HL-60/S4 treated with retinoic acid at 250 ng/mL for 4 days and 3 days (cell line): ENCODE data around the gene ATXN1.

Experiments used
- in situ Hi-C: fragments of 300-500 bp; cut with MboI; formaldehyde crosslinking; loops from 2 replicates; pipeline ENCODE4 v1.7.0; 2022; ENCODE audit warnings: low sequenced_read_pairs

Gene ATXN1

GRCh38 chr6:16434885-16435284, 326.4 kb downstream of the ATXN1 start:
- in situ Hi-C loops = no loop called here

GRCh38 chr6:16433338-16433890, 327.8 kb downstream of the ATXN1 start:
- in situ Hi-C loops = no loop called here

- in situ Hi-C loops = no loop called here
Observed at GRCh38 chr6:16432075-16433032, 328.9 kb downstream of the ATXN1 start.

GRCh38 chr6:16431106-16431505, 330.2 kb downstream of the ATXN1 start:
- in situ Hi-C loops = no loop called here

DNA sequence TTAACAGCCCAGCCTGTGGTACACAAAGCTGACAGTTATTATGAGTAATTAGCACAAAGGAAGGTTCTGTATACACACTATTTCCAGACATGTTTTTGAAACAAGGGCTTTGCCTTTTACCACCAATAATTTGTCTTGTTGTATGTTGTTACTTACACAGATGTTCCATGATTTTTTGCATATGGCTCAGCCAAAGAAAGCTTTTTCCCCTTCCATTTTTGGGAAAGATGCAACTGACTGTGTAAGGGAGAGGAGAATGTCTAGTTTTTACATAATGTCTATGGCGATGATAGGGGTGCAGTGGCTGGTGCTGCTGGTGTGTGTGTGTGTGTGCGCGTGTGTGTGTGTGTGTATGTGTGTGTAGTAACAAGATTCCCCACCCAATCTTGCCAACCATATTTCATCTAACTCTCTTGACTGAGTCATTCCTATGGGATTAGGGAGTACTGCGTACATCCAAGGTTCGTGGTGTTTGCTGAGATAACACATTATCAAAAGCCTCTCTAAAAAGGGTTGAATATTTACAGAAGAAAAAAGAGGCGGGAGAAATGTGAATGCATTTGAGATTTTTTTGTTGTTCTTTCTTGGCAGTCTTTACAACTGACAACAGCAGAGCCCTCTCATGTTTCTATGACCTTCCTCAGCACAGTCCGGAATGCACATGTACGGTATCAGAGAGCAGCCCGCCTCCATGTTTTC, 330.7 kb downstream of the ATXN1 start:
- in situ Hi-C loops = no loop called here

DNA sequence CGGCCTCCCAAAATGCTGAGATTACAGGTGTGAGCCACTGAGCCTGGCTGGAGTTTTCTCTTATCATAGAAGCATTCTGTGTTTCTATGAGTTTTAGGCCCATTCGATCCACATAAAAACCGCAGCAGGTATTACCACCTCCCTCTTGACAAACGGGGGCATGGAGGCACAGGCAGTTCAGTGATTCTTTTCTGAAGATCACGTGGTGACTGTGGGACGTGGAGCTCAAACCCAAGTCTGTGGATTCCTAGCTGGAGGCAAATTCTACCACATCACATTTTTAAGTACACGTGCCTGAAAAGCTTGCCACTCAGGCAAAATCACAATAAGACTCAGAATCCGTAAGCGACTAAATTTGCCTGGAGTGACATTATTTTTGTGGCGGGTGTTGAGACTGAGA, 331.6 kb downstream of the ATXN1 start:
- in situ Hi-C loops = no loop called here

DNA sequence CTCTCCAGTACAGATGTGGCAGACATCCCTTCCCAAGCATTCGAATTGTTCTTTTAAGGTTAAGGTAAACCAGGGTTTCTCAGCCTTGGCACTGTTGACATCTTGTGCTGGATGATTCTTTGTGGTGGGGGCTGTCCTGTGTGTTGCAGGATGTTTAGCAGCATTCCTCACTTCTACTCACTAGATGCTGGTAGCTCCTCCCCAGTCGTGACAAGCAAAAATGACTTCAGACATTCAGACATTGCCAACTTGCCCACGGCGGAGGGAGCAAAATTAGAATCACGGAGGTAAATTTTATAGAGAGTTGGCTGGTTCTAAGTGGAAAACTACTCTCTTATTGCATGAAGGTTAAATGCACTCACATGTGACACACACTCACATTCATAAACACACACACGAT, 334.1 kb downstream of the ATXN1 start:
- in situ Hi-C loops = no loop called here

GRCh38 chr6:16425881-16426615, 335.2 kb downstream of the ATXN1 start:
- in situ Hi-C loops = no loop called here

DNA sequence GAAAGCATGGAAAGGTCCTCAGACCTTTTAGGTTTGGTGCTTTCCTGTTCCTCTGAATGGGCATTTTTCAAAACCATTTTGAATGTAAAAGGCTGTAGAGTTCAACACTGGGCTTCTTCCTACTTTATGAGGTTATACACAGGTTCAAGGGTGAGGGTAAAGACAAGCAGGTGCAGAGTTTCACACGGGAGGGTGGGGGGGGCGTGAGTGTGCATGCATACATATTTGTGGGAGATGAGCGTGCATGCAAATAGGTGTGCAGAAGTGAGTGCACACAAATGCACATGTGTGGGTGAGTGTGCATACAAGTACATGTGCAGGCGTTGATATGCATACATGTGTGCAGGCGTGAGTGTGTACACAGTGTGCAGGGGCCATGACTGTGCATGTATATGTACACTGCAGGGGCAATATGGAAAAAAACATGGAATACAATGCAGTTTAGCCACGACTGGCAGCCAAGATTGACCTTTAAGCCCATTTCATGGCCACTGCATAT, 339.7 kb downstream of the ATXN1 start:
- in situ Hi-C loops = no loop called here

GRCh38 chr6:16420715-16421461, 340.4 kb downstream of the ATXN1 start:
- in situ Hi-C loops = no loop called here

GRCh38 chr6:16420337-16420714, 340.9 kb downstream of the ATXN1 start:
- in situ Hi-C loops = no loop called here

GRCh38 chr6:16419636-16420336, 341.5 kb downstream of the ATXN1 start:
- in situ Hi-C loops = no loop called here

DNA sequence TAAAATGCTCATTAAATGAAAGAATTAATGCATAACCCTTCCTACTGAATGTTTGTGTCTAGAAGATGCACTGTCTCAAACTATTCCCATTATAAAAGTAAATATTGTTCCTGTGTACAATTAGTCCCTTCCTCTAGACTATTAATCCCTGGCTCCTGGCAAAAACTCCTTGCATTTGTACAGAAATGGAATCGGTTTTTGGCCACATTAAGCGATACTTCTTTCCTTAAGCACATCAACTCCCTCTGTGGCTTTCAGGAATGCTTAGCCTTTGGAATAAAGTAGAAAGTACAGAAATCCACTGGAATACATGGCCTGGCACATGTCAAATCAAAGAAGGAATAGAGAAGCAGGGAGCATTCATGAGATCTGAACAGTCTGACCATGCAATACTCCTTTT, 343.1 kb downstream of the ATXN1 start:
- in situ Hi-C loops = no loop called here

- in situ Hi-C loops = no loop called here
Observed at GRCh38 chr6:16415677-16416076, 345.6 kb downstream of the ATXN1 start.

- in situ Hi-C loops = no loop called here
Observed at GRCh38 chr6:16414205-16414604, 347.1 kb downstream of the ATXN1 start.

- in situ Hi-C loops = no loop called here
Observed at GRCh38 chr6:16413399-16413798, 347.9 kb downstream of the ATXN1 start.

DNA sequence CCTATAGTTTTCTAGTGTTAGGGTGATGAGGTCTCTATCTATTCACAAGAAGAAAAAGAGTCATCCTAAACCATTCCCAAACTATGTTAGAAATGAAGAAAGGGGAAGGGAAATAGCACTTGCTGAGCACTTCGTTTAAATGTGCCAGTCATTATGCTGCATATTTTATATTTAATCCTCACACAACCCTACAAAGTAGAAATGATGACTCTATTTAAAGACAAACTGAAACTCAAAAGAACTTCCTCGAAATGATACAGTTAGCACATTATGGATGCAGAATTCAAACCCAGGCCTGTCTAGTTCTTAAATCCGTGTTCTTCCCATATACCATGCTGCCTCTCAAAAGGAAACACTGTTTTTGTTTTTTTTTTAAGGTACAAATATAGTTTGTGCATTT, 348.3 kb downstream of the ATXN1 start:
- in situ Hi-C loops = no loop called here

DNA sequence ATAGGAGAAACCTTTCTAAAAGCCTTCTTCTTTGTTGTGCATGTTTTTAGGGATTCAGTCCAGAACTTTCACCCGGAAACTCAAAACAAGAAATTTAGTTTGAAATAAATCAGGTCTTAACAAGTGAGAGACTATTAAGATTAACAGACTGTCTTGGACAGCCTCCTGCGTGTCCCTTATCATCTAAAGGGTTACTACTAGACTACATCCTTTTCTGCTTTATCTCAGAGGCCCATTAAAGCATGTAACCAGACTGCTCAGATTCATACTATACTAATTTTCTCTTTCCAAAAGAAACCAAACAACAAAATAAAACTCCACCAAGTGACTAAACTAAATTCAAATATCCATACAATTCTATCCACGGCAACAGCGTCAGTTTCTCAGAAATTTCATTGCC, 349.1 kb downstream of the ATXN1 start:
- in situ Hi-C loops = no loop called here

DNA sequence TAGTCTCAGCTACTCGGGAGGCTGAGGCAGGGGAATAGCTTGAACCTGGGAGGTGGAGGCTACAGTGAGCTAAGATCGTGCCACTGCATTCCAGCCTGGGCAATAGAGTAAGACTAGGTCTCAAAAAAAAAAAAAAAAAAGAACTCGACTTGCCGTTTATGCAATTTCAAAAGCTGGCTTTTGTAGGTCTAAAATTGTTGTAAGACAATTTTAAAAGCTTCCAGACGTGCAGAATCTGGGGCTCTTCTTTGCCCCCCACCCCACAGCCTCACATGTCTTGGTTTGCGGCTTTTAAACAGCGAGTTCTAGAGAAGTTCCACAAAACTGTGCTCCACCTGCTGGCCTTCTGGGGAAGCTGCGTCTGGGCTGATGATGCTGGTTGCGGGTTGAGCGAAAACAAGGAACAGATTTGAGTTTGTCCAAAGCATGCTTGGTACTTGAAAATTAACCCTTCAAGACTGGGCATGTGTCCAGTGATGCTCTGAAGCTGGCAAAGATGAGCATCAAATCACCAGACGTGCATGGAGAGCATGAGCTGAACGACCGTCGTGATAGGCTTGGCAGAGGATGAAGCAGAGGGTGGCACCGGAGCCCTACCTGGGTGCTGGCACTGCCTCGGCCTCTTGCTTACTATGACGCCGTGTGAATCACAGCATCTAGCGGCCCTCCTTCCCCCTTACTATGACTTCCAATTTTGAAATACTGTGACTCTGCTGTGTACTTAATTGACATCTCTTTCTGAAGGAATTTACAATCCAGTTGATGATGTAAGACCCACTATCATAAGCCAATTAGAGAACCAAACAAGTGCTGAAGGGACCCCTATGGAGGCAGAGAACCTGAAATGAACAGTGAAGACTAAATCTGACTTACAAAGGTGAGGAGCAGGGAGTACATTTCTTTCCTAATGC, 351.5 kb downstream of the ATXN1 start:
- in situ Hi-C loops = no loop called here
